Aorta (tissue), 4 donors: ENCODE measurements around the gene KCNH6. TPM values are rescaled to one million over a fixed set of nuclear protein-coding genes. Genes with fewer than 3 reads are reported as not detected.

Experiments
- polyA plus RNA-seq, 2 donors: library from polyadenylated mRNA; stranded (reverse); fragments of 200-250 nt; gene quantifications; one replicate each; pipeline ENCODE4 v1.2.3, GENCODE V29; 2013
- total RNA-seq, 2 donors: library from RNA; stranded (reverse); fragmentation: NEBNext Ultra II Directional; extraction: Animal tissue kit (Norgen Biotek cat#: 25700); gene quantifications; one replicate each; pipeline ENCODE4 v1.2.1, GENCODE V29; 2021
- donor health status: healthy with polysubstance abuse.
- donor health status: Bipolar disorder and iron deficiency.
- donor health status: DM: no; HTN: no; CAD: no.
- donor health status: DM: yes; HTN: yes; CAD: no.

KCNH6 gene
- total and polyA plus RNA-seq, 4 donors: not detected

Other genes with a start within 250 kb of the KCNH6 start
- gene CYB561, start 77.1 kb upstream of the KCNH6 start, total RNA-seq: 10 to 100 TPM; 13.2 to 31.6 TPM
- 10 to 100 TPM in 1 of 2 donors, 1 to 10 TPM in 1; 7.1 to 17.6 TPM for gene CYB561, start 77.1 kb upstream of the KCNH6 start, polyA plus RNA-seq
- 10 to 100 TPM in 1 of 2 donors, 1 to 10 TPM in 1; 6.6 to 30.5 TPM for gene ACE, start 46.3 kb upstream of the KCNH6 start, total RNA-seq
- 10 to 100 TPM in 1 of 2 donors, under 1 TPM in 1; 0.72 to 15.9 TPM for gene ACE, start 46.3 kb upstream of the KCNH6 start, polyA plus RNA-seq
- gene DCAF7, start 27.1 kb downstream of the KCNH6 start, total RNA-seq: 10 to 100 TPM; 39.3 to 52.7 TPM
- 10 to 100 TPM; 11.0 to 14.7 TPM for gene DCAF7, start 27.1 kb downstream of the KCNH6 start, polyA plus RNA-seq
- gene TACO1, start 77.5 kb downstream of the KCNH6 start, total RNA-seq: 10 to 100 TPM; 10.8 to 11.0 TPM
- gene TACO1, start 77.5 kb downstream of the KCNH6 start, polyA plus RNA-seq: 10 to 100 TPM; 13.1 to 17.5 TPM
- 10 to 100 TPM; 54.5 to 83.2 TPM for gene MAP3K3, start 99.1 kb downstream of the KCNH6 start, total RNA-seq
- gene MAP3K3, start 99.1 kb downstream of the KCNH6 start, polyA plus RNA-seq: 10 to 100 TPM; 16.2 to 40.4 TPM
- gene LIMD2, start 176.8 kb downstream of the KCNH6 start, total RNA-seq: 10 to 100 TPM; 15.6 to 23.1 TPM
- gene LIMD2, start 176.8 kb downstream of the KCNH6 start, polyA plus RNA-seq: 10 to 100 TPM; 20.8 to 23.1 TPM
- gene STRADA, start 218.4 kb downstream of the KCNH6 start, total RNA-seq: 10 to 100 TPM; 39.0 to 63.8 TPM
- gene STRADA, start 218.4 kb downstream of the KCNH6 start, polyA plus RNA-seq: 10 to 100 TPM; 10.8 to 43.0 TPM